LNCAP (cell line): ENCODE results near the gene FAM32A.

ENCODE experiments used
- CTCF ChIP-seq: fragments of 450-650 bp; IDR thresholded peaks from 2 replicates; pipeline ENCODE4 v1.5.1; 2017; ENCODE audit warnings: mild to moderate bottlenecking

Gene FAM32A

GRCh38 chr19:16229322-16229641 lies 44.1 kb downstream of the FAM32A start:
- TF ChIP-seq CTCF: no peak

- no peak for TF ChIP-seq CTCF
Measured at GRCh38 chr19:16232127-16232526, 46.9 kb downstream of the FAM32A start.

GRCh38 chr19:16232568-16232967 lies 47.4 kb downstream of the FAM32A start:
- TF ChIP-seq CTCF: no peak

- TF ChIP-seq CTCF: no peak
Measured at GRCh38 chr19:16233081-16233776, 48.0 kb downstream of the FAM32A start.

GRCh38 chr19:16233836-16234551 lies 48.8 kb downstream of the FAM32A start:
- no peak for TF ChIP-seq CTCF

- TF ChIP-seq CTCF: no peak
Measured at GRCh38 chr19:16234552-16235445, 49.6 kb downstream of the FAM32A start.

- TF ChIP-seq CTCF: no peak
Measured at GRCh38 chr19:16235811-16236652, 50.8 kb downstream of the FAM32A start.
